GM21390 (cell line): Measurements from ENCODE around the gene TEX2.

ENCODE experiments used
- ATAC-seq: cut with Tn5 transposase; IDR thresholded peaks from one replicate; pipeline ENCODE4 v1.9.1; 2021; ENCODE audit not compliant: unreplicated experiment

The TEX2 gene

GRCh38 chr17:64269687-64270649 is 6.9 kb upstream of the TEX2 start:
- ATAC-seq: no peak

GRCh38 chr17:64264891-64265290 is 1.8 kb upstream of the TEX2 start:
- no peak for ATAC-seq

DNA sequence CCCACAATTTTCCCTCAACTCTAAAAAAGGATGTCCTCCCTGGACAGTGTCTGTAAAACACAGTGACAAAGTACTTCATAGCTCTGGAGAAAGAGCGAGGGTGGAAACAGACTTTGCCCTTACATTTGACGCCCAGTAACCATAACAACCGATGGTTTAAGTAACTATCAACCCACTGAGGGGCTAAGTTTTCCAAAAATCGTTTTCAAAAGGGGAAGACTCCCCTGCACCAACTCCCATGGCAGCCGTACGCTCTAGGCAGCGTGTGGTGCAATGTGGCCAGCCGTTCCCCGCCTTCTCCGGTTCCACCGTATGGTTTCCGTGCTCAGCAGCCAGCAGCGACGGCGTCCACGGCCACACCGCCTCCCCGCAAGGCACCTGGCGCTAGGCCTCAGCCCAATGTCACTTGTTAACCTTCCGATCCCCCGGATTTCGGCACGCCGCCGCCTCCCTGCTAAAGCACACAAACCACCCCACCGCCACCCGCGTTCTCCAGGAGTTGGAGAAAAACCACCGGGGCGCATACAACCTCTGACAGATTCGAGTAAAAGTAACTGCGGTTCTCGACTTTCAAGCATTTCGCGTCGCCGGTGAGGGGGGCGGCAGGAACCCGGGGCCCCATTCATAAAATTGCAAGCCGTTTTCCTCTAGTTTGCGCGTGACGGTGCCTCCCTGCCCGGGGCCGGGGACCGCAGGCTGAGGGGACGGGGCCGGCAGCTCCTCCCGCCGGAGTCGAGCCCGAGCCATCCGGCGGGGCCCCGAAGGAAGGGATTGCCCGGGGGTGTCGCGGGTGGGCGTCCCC is 661 bp downstream of the TEX2 start:
- peak; percentile 33 for ATAC-seq

DNA sequence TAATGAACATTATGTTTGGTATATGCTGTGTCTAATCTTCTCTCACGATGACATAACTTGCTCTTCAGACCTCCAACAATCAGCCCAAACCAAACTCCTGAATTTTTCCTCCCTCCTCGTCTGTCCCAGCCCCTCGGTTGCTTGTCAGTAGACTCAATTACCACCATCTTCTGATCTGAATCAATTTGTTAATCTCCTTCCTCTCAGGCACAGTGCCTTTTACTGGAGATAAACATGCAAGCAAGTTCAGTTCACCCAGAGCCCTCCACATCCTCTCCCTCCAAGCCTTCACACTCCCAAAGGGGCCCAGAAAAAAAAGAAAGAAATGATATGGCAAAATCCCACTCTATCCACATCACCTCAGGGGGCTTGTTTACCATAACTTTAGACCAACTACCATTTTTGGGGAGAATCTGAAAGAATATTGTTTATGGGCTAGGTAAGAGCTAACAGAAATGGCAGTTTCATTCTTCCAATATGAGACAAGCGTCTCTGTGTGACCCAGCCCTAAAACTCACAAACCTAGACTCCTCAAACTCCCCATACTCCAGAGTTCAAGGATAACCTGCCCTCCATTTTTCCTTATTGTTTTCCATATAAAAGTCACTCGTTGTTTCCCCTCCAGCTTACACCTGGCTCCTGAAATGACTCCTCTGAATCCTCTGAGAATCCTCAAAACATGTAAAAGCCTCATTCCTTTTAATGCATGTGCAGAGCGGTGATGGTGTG is 1.5 kb downstream of the TEX2 start:
- no peak for ATAC-seq

DNA sequence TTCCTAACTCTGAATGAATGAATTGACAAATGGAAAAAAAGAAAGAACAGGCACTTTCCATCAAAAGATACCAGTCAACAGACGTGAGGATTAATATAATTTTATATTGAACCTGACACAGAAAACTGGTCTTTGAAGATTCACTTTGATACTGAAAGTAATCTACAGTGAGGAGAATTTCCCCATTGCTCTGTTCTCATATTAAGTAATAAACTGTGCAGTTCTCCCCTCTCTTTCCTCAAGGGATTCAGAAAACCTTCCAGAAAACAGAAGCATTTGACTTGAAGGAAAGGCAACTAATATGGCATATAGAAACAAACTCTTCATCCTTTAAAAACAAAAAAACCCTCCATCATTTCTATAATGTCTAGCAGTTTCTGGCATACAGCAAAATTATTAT is 2.2 kb downstream of the TEX2 start:
- ATAC-seq: no peak

- no peak for ATAC-seq
Observed at GRCh38 chr17:64259922-64260321, 3.1 kb downstream of the TEX2 start.

GRCh38 chr17:64259426-64259825 is 3.6 kb downstream of the TEX2 start:
- no peak for ATAC-seq

GRCh38 chr17:64256913-64257807 is 5.9 kb downstream of the TEX2 start:
- ATAC-seq: no peak

DNA sequence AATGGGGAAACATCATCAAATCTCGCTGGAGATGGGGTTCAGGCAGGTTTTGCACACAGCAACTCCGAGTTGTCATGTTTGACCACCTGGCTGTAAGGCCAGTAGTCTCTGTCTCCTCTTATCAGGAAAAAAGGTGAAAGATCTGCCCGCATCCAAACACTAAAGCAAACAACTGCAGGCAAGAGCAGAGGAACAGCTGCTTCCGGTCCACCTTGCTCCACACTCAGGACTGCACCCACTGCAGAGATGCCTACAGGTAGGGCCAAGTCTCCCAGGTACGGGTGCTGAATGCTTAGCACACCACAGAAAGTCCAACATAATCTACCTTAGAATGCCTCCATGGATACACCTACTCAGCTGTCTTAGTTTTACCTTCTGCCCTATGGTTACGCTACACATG is 7.3 kb downstream of the TEX2 start:
- no peak for ATAC-seq

- no peak for ATAC-seq
Observed at GRCh38 chr17:64254755-64255154, 8.3 kb downstream of the TEX2 start.

GRCh38 chr17:64253470-64253869 is 9.6 kb downstream of the TEX2 start:
- ATAC-seq: no peak

GRCh38 chr17:64252831-64253230 is 10.2 kb downstream of the TEX2 start:
- no peak for ATAC-seq

GRCh38 chr17:64250233-64250835 is 12.7 kb downstream of the TEX2 start:
- ATAC-seq: no peak

DNA sequence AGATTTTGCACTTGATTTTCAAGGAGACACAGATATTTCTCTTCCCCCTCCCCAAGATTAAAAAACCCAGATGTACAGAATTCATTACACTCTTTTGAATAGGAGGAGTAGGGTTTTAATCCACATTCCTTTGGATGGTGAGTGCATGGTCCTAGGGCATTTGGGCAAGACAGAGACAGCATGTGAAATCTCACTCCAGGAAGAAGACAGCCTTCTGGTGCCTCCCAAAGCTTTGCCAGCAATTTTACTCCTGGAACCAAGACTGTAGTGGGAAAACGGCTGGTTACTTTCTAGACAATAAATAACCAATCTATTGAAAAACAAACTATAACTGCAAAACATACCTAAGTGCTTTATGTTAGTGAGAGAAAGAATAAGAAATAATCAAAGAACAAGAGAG is 15.2 kb downstream of the TEX2 start:
- ATAC-seq: no peak

DNA sequence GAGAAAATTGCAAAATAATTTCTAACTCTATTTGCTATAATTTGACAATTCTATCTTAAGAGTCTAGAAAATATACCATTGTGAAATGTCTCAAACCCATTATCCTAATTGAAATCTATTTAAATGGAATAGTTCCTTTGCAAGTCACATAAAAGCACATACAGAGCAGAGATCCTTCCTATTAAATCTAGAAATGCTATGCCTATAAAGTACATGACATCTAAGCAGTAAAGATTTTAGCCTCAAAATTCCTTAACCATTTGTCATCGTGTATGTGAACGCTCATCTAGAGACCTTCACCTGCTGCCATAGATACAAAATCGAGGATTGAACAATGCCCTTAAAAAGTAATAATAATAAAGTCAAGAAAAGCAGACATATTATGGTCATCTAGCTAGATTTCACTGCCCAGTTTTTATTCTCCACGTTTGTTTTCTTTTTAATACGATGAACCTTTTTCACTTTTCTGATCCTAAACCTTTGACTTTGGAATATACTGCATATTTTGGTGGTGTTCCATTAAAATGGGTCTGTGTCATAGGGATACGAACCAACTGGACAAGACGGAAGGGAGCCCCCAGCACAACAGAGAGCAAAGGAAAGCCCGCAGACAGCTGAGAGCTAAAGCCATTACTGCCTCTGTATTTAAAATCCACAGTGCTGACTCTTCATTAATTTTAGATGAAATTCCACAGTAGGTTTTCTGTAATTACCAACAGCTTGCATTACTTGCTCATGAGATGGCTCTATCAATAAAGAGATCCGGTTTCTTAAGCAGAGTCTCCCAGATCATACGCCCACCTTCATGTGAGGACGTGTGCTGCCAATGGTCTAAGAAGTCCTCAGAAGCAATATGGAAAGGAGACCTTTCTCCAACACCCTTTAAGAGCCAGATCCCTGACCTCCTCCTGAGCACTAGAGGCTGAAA is 17.6 kb downstream of the TEX2 start:
- no peak for ATAC-seq

- no peak for ATAC-seq
Observed at GRCh38 chr17:64244165-64244564, 18.9 kb downstream of the TEX2 start.

- no peak for ATAC-seq
Observed at GRCh38 chr17:64243340-64243739, 19.7 kb downstream of the TEX2 start.

- ATAC-seq: no peak
Observed at GRCh38 chr17:64242633-64243032, 20.4 kb downstream of the TEX2 start.
